ENCODE results near the gene STH. TPM values are rescaled to one million over a fixed set of nuclear protein-coding genes. Genes with fewer than 3 reads are reported as not detected.

STH gene
- total and polyA plus RNA-seq, 2 experiments from 2014 or later = 0.55 TPM; not detected in 1

GRCh38 chr17:45965812-45966211 is 33.2 kb upstream of the STH start:
- no peaks in the 10 kb centered on the region; the same call in 2 of the 3 replicates for H3K9me3 Mint-ChIP-seq
- Histone ChIP-seq H3F3A (replicated peaks; ENCODE audit: low read depth) (no peaks in the 10 kb centered on the region), H2AFZ (no peak overlapping the region), H3K27ac (ENCODE audit: low read depth) (no peak overlapping the region), H3K36me3 (ENCODE audit: insufficient read depth) (no peaks in the 10 kb centered on the region), H3K79me2 (replicated peaks; ENCODE audit: insufficient read depth) (no peaks in the 10 kb centered on the region), H3K4me2 (no peak overlapping the region), H3K9me2 (ENCODE audit: insufficient read depth) (0 out of 2 replicates have a peak, but pooled peaks cover 12% of the 10 kb centered on the region), H4K20me1 (replicated peaks; ENCODE audit: insufficient read depth) (no peaks in the 10 kb centered on the region), H3K27me3 (ENCODE audit: insufficient read depth) (no peaks in the 10 kb centered on the region), H3K4me1 (ENCODE audit: insufficient read depth) (no peaks in the 10 kb centered on the region), H3K4me3 (no peak overlapping the region)
- H3K27me3 Mint-ChIP-seq (ENCODE audit: insufficient read depth, low read depth, poor library complexity) = no peaks in the 10 kb centered on the region
- TF ChIP-seq NANOG (IDR thresholded peaks at IDR 0.05; ENCODE audit: borderline replicate concordance) (no peak), ZNF462 (CRISPR knock-in tag; IDR thresholded peaks at IDR 0.05) (no peak), POLR2AphosphoS5 (IDR thresholded peaks at IDR 0.05; ENCODE audit: low read depth) (no peak), ZNF331 (CRISPR knock-in tag; IDR thresholded peaks at IDR 0.05; ENCODE audit: low read depth) (no peak), ZNF114 (CRISPR knock-in tag; IDR thresholded peaks at IDR 0.05) (no peak), STAT1 (IDR thresholded peaks at IDR 0.05; ENCODE audit: unreplicated experiment) (no peak), REST (IDR thresholded peaks at IDR 0.05; ENCODE audit: unreplicated experiment) (no peak), EZH2 (IDR thresholded peaks at IDR 0.05; ENCODE audit: low read depth, unreplicated experiment) (no peak), ETS1 (IDR thresholded peaks at IDR 0.05) (no peak), EZH2phosphoT487 (IDR thresholded peaks at IDR 0.05; ENCODE audit: unreplicated experiment) (no peak), CREB1 (CRISPR knock-in tag; IDR thresholded peaks at IDR 0.05; ENCODE audit: low read depth) (no peak), JUNB (IDR thresholded peaks at IDR 0.05; ENCODE audit: unreplicated experiment) (no peak)
- H3K27ac Mint-ChIP-seq = no peak overlapping the region
- no peak for ATAC-seq
- no peaks in the 10 kb centered on the region for H3K36me3 Mint-ChIP-seq (ENCODE audit: low read depth)
- no peak overlapping the region for H3K4me3 Mint-ChIP-seq
- H3K4me1 Mint-ChIP-seq = no peaks in the 10 kb centered on the region
- no peak for DNase-seq (ENCODE audit: low spot score)

Data from GM23338 (cell line).